Bone marrow (tissue), 2 donors: ENCODE results near the gene DOK1.

ENCODE experiments used
- DNase-seq, 2 donors: peaks; one replicate each; lab custom pipeline; 2025; lab: John Stamatoyannopoulos, UW

Gene DOK1

DNA sequence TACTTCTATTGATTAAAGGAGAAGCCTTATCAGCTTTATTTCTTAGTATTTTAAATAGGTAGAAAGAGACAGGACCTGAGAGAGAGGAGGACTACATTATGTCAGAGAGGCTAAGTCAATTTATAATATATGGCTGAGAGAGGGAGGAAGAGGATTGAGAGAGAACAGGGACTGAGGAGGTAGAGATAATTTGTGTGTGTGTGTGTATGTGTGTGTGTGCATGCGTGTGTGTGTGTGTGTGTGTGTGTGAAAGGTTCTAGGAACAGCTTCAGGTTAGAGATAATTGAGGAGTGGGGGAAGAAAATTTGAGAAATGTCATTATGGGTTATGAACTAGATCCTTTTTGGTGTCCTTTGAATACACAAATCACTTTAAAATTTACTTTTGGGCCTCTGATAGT, 15.2 kb downstream of the DOK1 start:
- DNase-seq: no peak

- peak in 1 of 2 donors; percentile 34 for DNase-seq
Measured at GRCh38 chr2:74571058-74571457, 16.5 kb downstream of the DOK1 start.

GRCh38 chr2:74572178-74572925, 17.8 kb downstream of the DOK1 start:
- no peak for DNase-seq

DNA sequence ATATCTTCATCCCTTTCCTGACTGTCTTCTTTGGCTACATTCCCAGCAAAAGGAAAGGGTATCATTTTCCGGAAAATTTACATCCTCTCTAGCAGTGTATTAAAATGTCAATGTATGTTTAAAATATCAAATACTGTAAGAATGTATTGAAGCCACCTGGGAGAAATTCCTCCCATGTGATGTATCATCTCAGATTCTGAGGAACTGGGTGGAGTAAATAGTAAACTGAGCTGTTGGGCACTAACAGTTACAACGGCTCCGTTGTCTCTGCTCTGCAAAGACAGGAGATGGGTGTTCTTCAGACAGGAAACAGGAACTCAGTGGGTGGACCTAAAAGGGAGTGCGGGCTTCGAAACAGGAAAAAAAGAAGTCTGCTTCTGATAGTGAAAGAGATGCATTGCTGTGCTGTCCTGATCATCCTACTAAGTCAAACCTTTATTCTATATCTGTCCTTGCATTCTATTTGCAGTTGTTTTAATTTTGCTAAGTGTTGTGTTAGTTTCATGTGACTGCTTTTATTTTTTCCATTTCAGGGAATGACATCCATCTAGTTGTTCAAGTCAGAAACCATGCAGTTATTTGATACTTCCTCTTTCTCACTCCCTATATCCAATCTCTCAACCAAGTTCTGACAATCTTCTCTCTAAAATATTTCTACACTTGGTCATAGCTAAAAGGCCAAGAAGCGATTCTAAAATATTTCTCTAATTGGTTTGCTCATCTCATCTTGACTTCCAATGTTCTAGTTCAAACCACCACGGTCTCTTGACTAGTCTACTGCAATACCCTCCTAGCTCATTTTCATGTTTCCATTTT, 19.4 kb downstream of the DOK1 start:
- DNase-seq: peak in 1 of 2 donors; percentile 86

DNA sequence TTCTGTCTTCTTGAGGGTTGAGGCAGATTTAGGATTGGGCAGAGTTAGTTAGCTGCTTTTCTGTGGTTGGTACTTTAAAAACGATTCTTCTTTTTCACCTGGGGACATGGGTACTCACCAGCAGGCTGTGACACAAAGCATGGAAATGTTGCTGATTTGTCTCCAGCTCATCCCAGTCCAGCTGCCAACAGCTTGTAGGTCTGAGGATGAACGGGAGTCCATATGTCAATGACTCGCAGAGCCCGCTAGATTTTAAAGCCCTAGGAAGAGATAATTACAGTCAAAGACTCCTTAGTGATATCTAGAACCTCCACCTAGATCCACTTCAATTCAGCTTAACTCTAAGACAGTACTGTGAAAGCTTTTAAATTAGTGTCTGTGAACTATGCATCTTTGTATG, 20.8 kb downstream of the DOK1 start:
- no peak for DNase-seq

GRCh38 chr2:74576211-74576862, 21.8 kb downstream of the DOK1 start:
- DNase-seq: no peak

DNA sequence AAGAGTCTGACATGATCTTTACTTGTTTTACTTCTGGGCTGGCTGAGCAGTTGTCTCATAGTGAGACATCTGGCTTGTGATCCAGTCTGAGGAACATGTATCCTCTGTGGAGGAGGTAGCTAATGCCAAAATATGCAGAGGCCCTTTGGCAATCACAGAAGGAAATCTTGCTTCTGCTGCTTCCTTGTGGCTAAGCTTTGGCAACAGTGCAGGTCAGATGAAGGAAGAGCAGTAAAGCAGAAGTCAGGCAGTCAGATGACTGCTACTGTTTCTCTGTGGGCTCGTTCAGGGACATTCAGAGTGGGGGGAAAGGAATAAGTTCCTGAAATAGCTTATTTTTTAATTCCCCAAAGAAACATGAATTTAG, 22.3 kb downstream of the DOK1 start:
- DNase-seq: peak in 1 of 2 donors; percentile 86

- no peak for DNase-seq
Measured at GRCh38 chr2:74577448-74577847, 22.9 kb downstream of the DOK1 start.

DNA sequence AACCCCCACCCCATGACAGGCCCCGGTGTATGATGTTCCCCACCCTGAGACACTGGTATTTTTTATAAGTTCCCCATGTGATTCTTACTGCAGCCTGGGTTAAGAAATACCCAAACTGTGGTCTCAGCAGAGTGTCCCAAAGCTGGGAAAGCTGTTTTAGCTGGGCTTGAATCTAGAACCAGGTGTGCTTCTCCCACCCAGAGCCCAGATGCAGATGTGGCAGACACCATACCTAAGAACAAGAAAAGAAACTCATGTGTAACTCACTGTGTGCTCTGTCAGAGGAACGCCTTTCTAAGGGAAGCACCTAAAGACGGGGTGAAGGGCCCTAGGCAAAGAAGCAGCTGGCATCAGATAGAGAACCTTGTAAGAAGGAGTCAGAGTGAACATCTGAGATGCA, 23.9 kb downstream of the DOK1 start:
- no peak for DNase-seq

GRCh38 chr2:74581463-74581862, 26.9 kb downstream of the DOK1 start:
- no peak for DNase-seq

DNA sequence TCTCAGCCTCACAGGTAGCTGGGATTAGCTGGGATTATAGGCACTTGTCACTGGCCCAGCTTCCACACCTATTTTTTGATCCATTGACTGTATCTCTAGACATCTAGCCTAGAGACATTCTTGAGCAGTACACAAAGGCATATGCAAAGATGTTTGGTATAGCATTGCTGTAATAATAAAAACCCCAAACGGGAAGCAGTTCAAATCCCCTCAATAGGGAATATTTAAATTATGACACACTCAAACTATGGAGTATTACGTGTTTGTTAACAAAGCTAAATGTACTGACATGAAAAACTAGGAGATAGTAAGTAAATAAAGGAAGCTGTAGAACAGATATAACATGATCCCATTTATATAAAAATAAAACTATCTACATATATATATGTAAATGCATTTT, 27.7 kb downstream of the DOK1 start:
- DNase-seq: no peak

GRCh38 chr2:74583504-74583903, 29.0 kb downstream of the DOK1 start:
- no peak for DNase-seq

DNA sequence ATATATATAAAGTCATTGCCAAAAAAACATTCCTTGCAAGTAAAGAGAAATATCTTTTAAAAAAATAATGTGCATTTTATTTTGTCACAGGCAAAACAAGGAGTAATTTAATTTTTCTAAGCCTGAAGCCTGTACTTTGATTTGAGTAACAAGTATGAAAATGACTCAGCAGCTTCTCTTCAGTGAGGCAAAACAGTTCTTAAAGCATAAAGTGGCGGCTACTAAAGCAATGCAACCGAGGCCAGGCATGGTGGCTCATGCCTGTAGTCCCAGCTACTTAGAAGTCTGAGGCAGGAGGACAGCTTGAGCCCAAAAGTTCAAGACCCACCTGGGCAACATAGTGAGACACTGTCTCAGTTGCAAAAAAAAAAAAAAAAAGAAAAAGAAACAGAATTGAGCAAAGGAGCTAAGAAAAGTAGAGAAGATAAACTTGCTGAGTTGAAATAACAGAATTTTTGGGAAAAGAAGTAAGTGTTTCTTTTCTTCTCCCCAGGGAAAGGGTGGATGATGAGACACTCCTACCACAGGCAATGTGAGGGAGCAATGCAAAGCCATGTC, 29.6 kb downstream of the DOK1 start:
- no peak for DNase-seq

GRCh38 chr2:74585406-74586185, 31.1 kb downstream of the DOK1 start:
- DNase-seq: peak in 1 of 2 donors; percentile 18

DNA sequence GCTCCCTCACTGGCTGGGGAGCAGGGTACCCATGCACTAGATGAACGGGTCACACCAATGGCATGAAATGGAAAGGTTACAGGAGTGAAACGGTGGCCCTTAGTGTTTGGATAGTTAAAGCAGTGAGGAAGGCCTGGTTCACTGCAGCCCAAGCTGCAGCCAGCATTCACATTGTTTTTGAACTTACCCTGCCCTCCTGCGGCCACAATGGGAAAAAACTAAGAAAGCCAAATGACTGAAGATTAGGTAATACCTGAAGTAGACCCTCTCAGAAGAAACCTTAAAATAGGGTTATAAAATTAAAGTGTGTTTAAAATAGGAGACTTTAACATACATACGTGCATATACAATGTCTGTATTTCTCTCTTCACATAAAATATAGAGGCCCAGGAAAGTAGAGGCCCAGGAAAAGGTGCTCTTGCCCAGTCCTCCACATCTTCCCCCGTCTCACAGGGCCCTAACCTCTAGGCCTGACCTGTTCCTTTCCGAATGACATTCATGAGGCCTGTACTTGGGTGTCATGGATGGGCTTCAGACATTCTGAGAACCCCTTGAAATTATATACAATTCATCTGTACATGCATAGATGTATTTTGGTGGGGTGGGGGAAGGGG, 33.3 kb downstream of the DOK1 start:
- peak; percentile 21 to 47 for DNase-seq

DNA sequence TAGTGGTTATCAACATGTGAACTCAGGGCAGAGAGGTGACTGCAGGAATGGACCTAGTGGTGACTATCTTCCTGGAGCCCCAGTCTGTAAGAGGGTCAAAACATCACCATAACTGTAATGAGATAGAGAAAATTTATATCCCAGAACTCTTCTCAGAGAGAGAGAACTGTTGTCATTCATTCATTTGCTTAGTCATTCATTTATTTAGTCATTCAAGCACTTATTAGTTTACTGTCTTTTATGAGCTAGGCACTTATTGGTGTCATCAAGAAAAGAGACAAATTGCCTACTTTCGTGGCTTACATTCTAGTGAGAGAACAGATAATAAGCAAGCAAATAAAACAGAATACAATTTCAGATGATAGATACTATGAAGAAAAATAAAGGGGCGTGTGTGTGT, 34.1 kb downstream of the DOK1 start:
- DNase-seq: no peak

DNA sequence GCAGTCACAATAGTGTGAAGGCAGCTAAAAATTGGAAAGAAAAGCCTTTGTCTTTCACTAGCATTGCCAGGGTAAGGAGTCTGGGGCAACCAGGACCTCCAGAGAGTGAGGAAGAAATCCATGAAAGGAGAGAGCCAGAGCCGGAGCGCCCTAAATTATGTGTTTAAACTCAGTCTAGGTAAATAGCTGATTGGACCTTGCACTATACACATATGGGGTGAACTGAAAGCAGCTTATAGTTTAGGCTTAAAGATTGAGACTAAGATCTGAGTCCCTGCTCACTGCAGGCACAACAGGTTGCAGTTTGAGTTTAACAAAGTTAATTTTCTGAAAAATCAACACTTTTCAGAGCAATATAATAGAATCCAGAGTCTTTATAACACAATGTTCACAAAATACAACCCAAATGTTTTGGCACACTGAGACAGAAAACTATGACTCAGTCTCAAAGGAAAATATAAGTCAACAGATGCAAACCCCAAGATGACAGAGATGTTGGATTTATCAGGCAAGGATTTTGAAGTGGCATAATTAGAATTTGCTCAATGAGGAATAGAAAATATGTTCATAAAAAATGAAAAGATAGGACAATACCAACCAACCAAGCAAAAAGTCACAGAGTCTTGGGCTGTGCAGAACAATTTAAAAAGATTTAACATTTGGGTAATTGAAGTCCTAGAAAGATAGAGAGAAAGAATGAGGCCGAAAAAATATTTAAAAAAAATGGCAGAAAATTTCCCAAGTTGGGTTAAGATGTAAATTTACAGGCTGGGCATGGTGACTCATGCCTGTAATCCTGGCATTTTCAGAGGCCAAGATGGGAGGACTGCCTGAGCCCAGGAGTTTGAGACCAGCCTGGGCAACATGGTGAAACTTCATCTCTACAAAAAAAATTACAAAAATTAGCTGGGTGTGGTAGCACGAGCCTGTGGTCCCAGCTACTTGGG, 39.6 kb downstream of the DOK1 start:
- no peak for DNase-seq

DNA sequence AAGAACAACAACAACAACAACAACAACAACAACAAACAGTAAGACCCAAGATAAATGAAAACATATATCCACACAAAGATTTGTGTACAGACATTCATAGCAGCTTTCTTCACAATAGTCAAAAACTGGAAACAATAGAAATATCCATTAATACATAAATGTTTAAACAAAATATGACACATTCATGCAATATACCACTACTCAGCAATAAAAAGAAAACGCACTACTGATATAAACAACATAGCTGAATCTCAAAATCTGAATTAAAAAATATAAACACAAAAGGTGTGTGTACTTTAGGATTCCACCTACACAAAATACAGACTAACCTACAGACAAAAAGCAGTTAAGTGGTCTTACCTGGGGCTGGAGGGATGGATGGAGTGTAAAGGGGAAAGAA, 42.1 kb downstream of the DOK1 start:
- no peak for DNase-seq

- no peak for DNase-seq
Measured at GRCh38 chr2:74597410-74597809, 42.9 kb downstream of the DOK1 start.

- DNase-seq: no peak
Measured at GRCh38 chr2:74599676-74600075, 45.2 kb downstream of the DOK1 start.
